Measurements from ENCODE around the gene MUC16.

Gene MUC16

GRCh38 chr19:9009431-9009830, 778 bp downstream of the MUC16 start:
- DNase-seq (ENCODE audit: low read depth), result no peak

- no peak for DNase-seq (ENCODE audit: low read depth)
Observed at GRCh38 chr19:9008667-9009066, 1.5 kb downstream of the MUC16 start.

- no peak for DNase-seq (ENCODE audit: low read depth)
Observed at GRCh38 chr19:9000933-9001332, 9.3 kb downstream of the MUC16 start.

GRCh38 chr19:8988204-8988603, 22.0 kb downstream of the MUC16 start:
- DNase-seq (ENCODE audit: low read depth), result no peak

- DNase-seq (ENCODE audit: low read depth), result no peak
Observed at GRCh38 chr19:8986296-8986695, 23.9 kb downstream of the MUC16 start.

GRCh38 chr19:8973501-8974091, 36.6 kb downstream of the MUC16 start:
- no peak for DNase-seq (ENCODE audit: low read depth)

GRCh38 chr19:8965887-8966286, 44.3 kb downstream of the MUC16 start:
- DNase-seq (ENCODE audit: low read depth), result no peak
